ENCODE data around the gene TAS2R16. TPM values are rescaled to one million over a fixed set of nuclear protein-coding genes. Genes with fewer than 3 reads are reported as not detected.
"Not testable (repeated sequence)": the region's sequence is repeated elsewhere in the genome, so short reads cannot be mapped to it uniquely, and the experiment has no call there.

TAS2R16 gene
- total RNA-seq, 2 experiments from 2014 or later: not detected

DNA sequence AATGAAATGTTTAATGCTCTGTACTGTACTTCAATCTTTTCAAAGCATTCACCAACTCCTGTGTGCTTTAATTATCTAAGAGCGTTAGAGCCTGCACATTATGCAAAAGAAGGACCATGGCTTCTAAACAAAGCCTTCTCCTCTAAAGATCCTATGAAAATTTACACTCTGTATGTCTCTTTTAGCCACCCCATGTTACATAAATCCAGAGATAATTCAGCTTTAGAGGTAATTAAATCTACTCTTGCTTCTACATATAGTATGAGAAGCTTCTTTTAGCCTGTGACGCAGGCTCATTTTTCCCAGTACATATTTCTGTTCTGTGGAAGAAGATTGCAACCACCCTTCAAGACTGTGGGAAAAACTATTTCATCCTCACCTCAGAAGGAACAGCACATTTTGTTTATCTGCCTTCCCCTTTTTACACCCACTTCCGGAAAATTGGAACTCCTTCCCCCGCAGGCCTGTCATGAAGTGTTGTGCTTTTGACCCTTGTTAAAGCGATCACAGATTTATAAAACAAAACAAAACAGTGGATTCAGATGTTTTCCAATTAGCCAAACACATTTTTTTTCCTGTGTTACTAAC, 8.1 kb upstream of the TAS2R16 start:
- peaks cover 3% of the 10 kb centered on the region for H3K9me3 Mint-ChIP-seq (ENCODE audit: low read depth)
- H3K36me3 Mint-ChIP-seq: no peaks in the 10 kb centered on the region
- no peak overlapping the region for H3K4me3 Mint-ChIP-seq
- H3K27ac Mint-ChIP-seq: no peak overlapping the region
- no peak for DNase-seq
- ATAC-seq: no peak
- CTCF ChIA-PET: no interaction called here
- no peaks in the 10 kb centered on the region for H3K27me3 Mint-ChIP-seq
- H3K4me1 Mint-ChIP-seq: no peaks in the 10 kb centered on the region

DNA sequence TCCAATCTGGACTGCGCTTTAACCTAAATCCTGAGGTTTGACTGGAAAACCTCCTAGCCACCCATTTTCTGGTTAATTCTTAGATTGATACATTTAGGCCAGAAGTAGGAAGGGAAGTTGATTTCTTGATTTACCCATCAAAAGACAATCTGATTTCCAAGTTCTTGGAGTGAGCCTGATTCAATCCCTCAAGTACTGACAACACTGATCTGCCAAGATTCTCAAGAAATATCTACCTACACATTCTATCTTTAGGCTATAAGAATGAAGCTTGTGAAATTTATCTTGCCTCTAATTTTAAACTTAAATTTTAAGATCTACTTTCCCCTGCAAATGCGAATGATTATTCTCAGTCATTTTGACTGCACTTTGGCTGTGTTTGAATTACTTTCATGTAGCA, 5.9 kb downstream of the TAS2R16 start:
- DNase-seq: no peak
- no peaks in the 10 kb centered on the region for H3K27me3 Mint-ChIP-seq
- no peaks in the 10 kb centered on the region for H3K36me3 Mint-ChIP-seq
- no peak for ATAC-seq
- peaks cover 5% of the 10 kb centered on the region for H3K9me3 Mint-ChIP-seq (ENCODE audit: low read depth)
- H3K4me3 Mint-ChIP-seq: no peak overlapping the region
- no peaks in the 10 kb centered on the region for H3K4me1 Mint-ChIP-seq
- CTCF ChIA-PET: no interaction called here
- no peak overlapping the region for H3K27ac Mint-ChIP-seq

DNA sequence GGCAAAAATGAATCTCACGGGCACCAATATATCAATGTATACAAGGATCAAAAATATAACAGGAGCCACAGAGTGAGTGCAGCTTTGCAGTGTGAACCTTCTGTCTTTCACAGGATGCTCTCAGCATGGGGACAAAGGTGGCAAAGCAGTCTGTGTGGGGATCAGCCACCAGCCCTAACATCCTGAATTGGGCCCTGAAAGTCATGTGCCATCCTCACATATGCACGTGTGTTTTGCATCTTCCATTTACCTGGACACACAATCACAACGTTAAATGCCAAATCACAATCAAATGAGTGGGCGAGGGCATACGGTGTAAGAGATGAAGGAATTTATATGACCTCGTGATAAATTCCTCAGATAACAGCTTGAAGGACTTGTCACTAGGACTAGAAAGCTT, 6.5 kb downstream of the TAS2R16 start:
- H3K4me1 Mint-ChIP-seq: no peaks in the 10 kb centered on the region
- no peak overlapping the region for H3K4me3 Mint-ChIP-seq
- no peak for DNase-seq
- no peak overlapping the region for H3K27ac Mint-ChIP-seq
- H3K36me3 Mint-ChIP-seq: no peaks in the 10 kb centered on the region
- ATAC-seq: no peak
- CTCF ChIA-PET: no interaction called here
- no peaks in the 10 kb centered on the region for H3K27me3 Mint-ChIP-seq
- peaks cover 3% of the 10 kb centered on the region for H3K9me3 Mint-ChIP-seq (ENCODE audit: low read depth)

DNA sequence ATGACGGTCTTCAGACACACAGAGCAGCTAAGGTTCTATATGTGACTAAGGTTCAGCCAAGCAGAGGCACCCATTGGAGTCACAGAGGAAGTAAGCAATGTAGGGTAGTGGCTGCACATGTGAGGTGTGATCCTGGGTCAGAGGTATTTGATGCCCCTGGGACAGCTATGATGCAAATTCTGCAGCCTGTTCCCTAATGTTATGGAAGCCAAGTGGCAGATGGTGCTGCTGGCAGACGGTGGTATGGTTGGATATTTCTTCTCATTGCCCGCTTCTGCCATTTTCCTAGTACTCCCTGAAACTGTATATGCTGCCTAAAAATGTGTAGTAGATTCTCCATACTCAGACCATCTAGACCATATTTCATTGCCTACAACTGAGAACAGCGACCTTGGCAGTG, 7.2 kb downstream of the TAS2R16 start:
- CTCF ChIA-PET: no interaction called here
- no peak for ATAC-seq
- H3K9me3 Mint-ChIP-seq (ENCODE audit: low read depth): peaks cover 3% of the 10 kb centered on the region
- no peaks in the 10 kb centered on the region for H3K4me1 Mint-ChIP-seq
- no peak overlapping the region for H3K27ac Mint-ChIP-seq
- DNase-seq: no peak
- H3K4me3 Mint-ChIP-seq: no peak overlapping the region
- no peaks in the 10 kb centered on the region for H3K36me3 Mint-ChIP-seq
- H3K27me3 Mint-ChIP-seq: no peaks in the 10 kb centered on the region

DNA sequence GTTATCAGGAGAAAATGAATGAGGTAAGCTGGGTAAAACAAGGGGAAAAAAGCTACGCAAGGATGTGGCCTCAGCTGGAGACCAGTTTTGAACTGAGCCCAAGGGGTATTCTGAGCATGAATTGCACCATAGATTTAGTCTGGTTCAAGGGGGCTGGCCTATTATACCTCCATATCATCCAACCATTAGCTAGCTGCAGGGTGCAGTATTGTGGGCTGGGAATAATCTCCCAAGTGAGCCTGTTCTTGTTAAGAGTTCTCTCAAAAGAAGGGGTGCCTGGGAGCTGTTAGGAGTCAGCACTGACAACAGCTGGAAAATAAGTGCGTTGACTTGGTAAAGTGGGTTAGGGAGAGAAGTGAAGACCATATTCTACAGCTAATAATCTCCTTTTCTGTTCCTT, 8.0 kb downstream of the TAS2R16 start:
- H3K4me1 Mint-ChIP-seq: no peaks in the 10 kb centered on the region
- no peaks in the 10 kb centered on the region for H3K27me3 Mint-ChIP-seq
- no peak for ATAC-seq
- peaks cover 3% of the 10 kb centered on the region for H3K9me3 Mint-ChIP-seq (ENCODE audit: low read depth)
- DNase-seq: no peak
- H3K27ac Mint-ChIP-seq: no peak overlapping the region
- no peaks in the 10 kb centered on the region for H3K36me3 Mint-ChIP-seq
- CTCF ChIA-PET: no interaction called here
- H3K4me3 Mint-ChIP-seq: no peak overlapping the region

DNA sequence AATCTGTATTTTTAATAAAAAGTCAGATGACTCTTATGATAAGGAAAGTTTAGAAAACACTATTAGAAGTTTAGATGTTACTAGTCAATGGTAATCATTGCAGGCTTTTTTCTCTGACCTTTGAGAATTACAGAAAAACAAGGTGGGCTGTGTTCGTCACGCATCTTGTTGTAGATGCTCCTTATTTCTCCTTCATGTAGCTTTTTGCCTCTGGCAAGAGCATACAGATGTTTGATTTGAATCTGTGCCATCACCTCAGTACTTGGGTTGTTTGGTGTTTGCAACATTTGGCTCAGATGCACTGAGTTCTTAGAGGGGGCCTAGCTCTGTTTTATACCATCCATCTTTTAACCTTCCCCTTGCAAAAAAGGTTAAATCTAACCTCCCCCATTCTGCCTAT, 11.5 kb downstream of the TAS2R16 start:
- CTCF ChIA-PET: no interaction called here
- Mint-ChIP-seq H3K27ac (no peak overlapping the region), H3K4me3 (no peak overlapping the region)

DNA sequence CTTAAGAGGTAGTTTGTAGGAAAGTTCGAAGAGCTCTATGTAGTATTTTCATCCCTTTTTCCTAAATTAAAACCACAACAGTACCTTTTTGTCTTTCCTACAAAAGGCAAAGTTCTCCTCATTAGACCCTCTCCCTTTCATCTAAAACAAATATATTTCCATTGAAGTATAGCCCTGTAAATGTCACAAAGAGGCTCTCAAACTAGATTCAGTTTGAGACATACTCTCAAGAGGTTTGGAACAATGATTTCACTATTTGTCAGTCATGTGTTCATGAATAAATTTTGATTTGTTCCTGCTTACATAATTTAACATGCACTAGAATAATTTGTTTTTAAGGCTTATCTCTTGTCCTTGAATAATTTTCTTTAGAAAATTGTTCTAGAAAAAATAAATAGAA, 12.2 kb downstream of the TAS2R16 start:
- Mint-ChIP-seq H3K9me3 (ENCODE audit: low read depth) (no peaks in the 10 kb centered on the region), H3K36me3 (no peaks in the 10 kb centered on the region), H3K4me3 (no peak overlapping the region), H3K4me1 (no peaks in the 10 kb centered on the region), H3K27ac (no peak overlapping the region), H3K27me3 (no peaks in the 10 kb centered on the region)
- DNase-seq: no peak
- no peak for ATAC-seq
- CTCF ChIA-PET: no interaction called here

More for the DNA sequence above, 11.5 kb downstream of the TAS2R16 start:
- Mint-ChIP-seq H3K9me3 (ENCODE audit: low read depth) (no peaks in the 10 kb centered on the region), H3K27me3 (no peaks in the 10 kb centered on the region), H3K36me3 (no peaks in the 10 kb centered on the region), H3K4me1 (no peaks in the 10 kb centered on the region)
- no peak for ATAC-seq
- no peak for DNase-seq

DNA sequence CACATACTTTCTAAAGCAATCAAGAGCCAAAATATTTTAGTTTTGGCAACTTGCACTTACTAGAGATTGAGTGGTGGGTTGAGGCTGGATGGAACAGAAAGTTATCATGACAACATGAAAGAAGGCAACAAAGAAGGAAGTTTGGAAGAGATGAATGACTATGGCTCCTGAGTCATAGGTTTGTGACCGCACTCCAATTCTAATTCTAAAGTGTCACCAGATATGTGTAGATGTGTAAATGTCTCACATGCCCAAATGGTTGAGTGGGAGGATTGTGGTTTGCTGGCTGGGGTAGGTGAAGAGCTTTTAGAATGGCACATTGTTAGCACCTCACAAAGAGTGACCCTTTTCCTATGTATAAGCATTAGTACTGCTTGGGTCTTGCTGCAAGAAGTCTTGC, 20.2 kb downstream of the TAS2R16 start:
- Mint-ChIP-seq H3K27ac (no peak overlapping the region), H3K4me3 (no peak overlapping the region), H3K27me3 (no peaks in the 10 kb centered on the region), H3K4me1 (no peaks in the 10 kb centered on the region), H3K9me3 (ENCODE audit: low read depth) (peaks cover 4% of the 10 kb centered on the region), H3K36me3 (no peaks in the 10 kb centered on the region)
- ATAC-seq (no peak), DNase-seq (no peak)
- CTCF ChIA-PET: no interaction called here

DNA sequence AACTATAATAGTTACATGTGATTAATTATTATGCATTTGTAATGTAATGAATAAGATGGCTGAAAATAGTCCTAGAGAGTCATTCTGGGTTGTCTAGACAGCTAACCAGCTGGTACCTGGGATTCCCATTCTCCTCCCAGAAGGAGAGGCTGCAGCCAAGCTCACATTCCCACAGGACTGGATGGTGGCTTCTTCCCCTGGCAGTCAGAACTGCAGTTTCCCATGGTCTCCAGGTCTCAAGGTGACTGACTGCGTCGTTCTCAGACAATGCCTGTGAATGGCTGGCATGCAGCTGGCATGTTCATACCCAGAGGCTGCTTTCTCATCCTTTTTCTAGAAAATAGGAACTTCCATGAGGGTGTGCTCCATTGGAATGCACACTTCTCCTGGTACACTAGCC, 21.3 kb downstream of the TAS2R16 start:
- CTCF ChIA-PET: no interaction called here
- Mint-ChIP-seq H3K4me3 (no peak overlapping the region), H3K9me3 (ENCODE audit: low read depth) (peaks cover 4% of the 10 kb centered on the region), H3K27me3 (no peaks in the 10 kb centered on the region), H3K36me3 (no peaks in the 10 kb centered on the region), H3K27ac (no peak overlapping the region), H3K4me1 (no peaks in the 10 kb centered on the region)
- ATAC-seq (no peak), DNase-seq (no peak)

DNA sequence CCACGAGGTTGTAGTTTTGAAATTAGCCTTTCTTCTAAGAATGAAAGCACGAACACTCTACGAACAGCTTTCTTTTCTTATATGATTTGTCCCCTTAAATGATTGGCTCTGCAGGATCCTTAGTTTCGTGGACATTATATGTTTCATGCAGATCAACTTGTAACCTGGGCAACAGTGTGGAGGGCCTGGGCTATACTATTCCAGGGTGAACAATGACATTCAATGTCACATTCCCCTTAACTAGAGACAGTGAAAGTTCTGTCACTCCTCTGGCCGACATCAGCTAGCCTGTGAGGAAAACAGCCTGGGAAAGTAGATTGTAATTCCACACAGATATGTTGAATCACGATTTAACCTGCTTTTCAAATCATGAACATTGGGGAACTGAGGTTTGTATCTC, 23.4 kb downstream of the TAS2R16 start:
- H3K36me3 Mint-ChIP-seq: no peaks in the 10 kb centered on the region
- H3K27me3 Mint-ChIP-seq: no peaks in the 10 kb centered on the region
- H3K4me1 Mint-ChIP-seq: no peaks in the 10 kb centered on the region
- ATAC-seq (no peak), DNase-seq (no peak)
- no peak overlapping the region for H3K4me3 Mint-ChIP-seq
- peaks cover 4% of the 10 kb centered on the region for H3K9me3 Mint-ChIP-seq (ENCODE audit: low read depth)
- CTCF ChIA-PET: no interaction called here
- no peak overlapping the region for H3K27ac Mint-ChIP-seq

DNA sequence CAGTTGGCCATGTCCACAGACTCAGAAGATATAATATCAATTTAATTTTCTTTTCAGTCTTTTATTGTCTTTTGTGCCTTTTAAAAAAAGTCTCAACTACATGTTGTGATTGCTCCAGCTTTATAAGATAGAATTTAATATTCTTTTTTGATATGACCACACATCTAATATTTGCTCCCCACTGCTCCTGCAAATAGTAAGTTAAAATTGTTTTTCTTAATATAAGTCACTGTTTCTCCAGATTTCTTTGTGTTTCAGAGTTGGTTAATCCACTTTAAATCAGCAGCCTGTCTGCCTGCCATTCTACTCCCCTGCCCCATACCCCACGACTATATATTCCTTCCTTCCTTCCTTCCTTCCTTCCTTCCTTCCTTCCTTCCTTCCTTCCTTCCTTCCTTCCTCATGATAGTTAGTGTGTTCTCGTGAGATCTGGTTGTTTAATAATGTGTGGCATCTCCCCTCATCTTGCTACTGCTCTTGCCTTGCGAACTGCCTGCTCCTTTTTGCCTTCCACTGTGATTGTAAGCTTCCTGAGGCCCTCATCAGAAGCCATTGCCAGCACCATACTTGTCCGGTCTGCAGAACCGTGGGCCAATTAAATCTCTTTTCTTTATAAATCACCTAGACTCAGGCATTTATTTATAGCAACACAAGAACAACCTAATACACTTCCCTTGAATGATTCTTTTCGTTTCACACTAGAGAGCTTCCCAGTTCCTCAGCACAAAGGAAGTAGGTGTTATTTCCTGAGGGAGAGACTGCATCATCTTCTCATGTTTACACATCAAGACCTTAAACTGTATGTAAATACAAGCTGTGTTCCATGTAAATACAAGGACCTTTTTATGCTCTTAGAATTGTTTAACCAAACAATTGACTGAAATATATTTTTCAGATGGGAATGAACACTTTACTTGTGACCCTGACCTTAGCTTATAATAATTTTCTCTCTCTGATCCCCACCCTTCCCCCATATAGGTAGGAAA, 24.5 kb downstream of the TAS2R16 start:
- no peak for DNase-seq
- peaks cover 4% of the 10 kb centered on the region for H3K9me3 Mint-ChIP-seq (ENCODE audit: low read depth)
- H3K4me3 Mint-ChIP-seq: no peak overlapping the region
- no peaks in the 10 kb centered on the region for H3K27me3 Mint-ChIP-seq
- ATAC-seq: no peak
- H3K27ac Mint-ChIP-seq: no peak overlapping the region
- CTCF ChIA-PET: no interaction called here
- H3K4me1 Mint-ChIP-seq: no peaks in the 10 kb centered on the region
- H3K36me3 Mint-ChIP-seq: no peaks in the 10 kb centered on the region

DNA sequence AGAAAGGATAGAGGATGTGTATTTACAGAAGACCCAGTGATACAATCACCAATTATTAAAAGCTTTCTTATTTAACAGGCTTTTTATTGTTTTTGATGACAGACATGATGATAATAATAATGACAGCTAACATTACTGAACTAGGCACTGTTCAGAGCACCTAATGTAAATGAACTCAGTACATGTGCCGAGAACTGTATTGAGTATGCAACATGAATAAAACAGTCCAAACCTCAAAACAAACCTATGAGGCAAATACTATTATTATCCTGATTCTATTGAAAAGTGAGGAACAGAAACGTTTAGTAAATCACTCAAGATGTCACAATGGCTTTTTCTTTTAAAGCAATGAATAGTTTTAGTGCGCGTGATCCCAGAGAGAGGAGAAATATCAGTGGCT, 27.1 kb downstream of the TAS2R16 start:
- Mint-ChIP-seq H3K4me1 (no peaks in the 10 kb centered on the region), H3K4me3 (no peak overlapping the region), H3K36me3 (no peaks in the 10 kb centered on the region), H3K9me3 (ENCODE audit: low read depth) (no peaks in the 10 kb centered on the region), H3K27ac (no peak overlapping the region), H3K27me3 (no peaks in the 10 kb centered on the region)
- CTCF ChIA-PET: no interaction called here
- DNase-seq (no peak), ATAC-seq (no peak)

DNA sequence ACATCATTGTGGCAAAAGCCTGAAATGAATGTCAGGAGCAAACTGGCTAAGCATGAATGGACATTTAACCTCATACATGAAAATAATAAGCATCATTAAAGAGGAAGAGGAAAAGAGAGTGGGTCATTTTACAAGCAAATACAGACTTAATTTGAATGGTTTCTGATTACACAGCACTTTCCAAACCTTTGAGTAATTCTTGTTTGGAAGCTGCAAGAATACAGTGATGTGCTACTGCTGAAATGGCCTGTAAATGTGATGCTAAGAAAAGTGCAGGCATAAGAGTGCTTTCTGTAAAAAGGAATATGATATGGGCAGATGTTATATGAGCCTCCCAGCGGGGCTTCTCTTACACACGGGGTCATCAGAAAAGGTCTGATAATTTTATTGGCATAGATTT, 30.2 kb downstream of the TAS2R16 start:
- Mint-ChIP-seq H3K27me3 (no peaks in the 10 kb centered on the region), H3K36me3 (no peaks in the 10 kb centered on the region), H3K9me3 (ENCODE audit: low read depth) (peaks cover 7% of the 10 kb centered on the region), H3K27ac (no peak overlapping the region), H3K4me3 (no peak overlapping the region), H3K4me1 (no peaks in the 10 kb centered on the region)
- CTCF ChIA-PET: no interaction called here
- DNase-seq (no peak), ATAC-seq (no peak)

DNA sequence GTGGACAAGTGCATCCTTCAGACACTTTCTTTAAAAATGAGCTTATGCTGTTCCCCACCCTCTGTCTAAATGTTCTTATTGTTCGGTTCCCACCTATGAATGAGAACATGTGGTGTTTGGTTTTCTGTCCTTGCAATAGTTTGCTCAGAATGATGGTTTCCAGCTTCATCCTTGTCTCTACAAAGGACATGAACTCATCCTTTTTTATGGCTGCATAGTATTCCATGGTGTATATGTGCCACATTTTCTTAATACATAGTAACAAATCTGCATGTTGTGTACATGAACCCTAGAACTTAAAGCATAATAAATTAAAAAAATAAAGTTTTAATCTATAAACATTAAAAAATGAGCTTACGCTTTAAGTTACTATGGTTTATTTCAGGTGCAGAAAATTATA, 41.8 kb downstream of the TAS2R16 start:
- H3K36me3 Mint-ChIP-seq, ATAC-seq: not testable (repeated sequence)

More for the DNA sequence above, 41.8 kb downstream of the TAS2R16 start:
- H3K9me3 Mint-ChIP-seq (ENCODE audit: low read depth); H3K4me1 Mint-ChIP-seq; H3K27me3 Mint-ChIP-seq; H3K27ac Mint-ChIP-seq; CTCF ChIA-PET; DNase-seq; H3K4me3 Mint-ChIP-seq: not testable (repeated sequence)
